Bronchial epithelial cell (primary cell): Measurements from ENCODE around the gene LCOR. TPM values are rescaled to one million over a fixed set of nuclear protein-coding genes. Genes with fewer than 3 reads are reported as not detected.
A peak's percentile ranks its signal among the peaks of the same experiment; 100 is the strongest.

Experiments used
- DNase-seq: peaks from one replicate; pipeline ENCODE4 v3.0.0-alpha.2; 2010; ENCODE audit warnings: low read depth
- FAIRE-seq: peaks from 2 replicates; lab custom pipeline; 2011; peaks lifted over from hg19 to GRCh38; lab: Jason Lieb, UNC
- H3K27me3 ChIP-seq: 2 replicates; pipeline ENCODE4 v1.5.1; 2011; ENCODE audit warnings: low read length; ENCODE audit not compliant: control insufficient read depth, insufficient read depth
- H3K36me3 ChIP-seq: 2 replicates; pipeline ENCODE4 v1.5.1; 2011; ENCODE audit warnings: low read length; ENCODE audit not compliant: control insufficient read depth, insufficient read depth
- H3K4me3 ChIP-seq: 2 replicates; pipeline ENCODE4 v1.5.1; 2011; ENCODE audit warnings: mild to moderate bottlenecking, low read depth, low read length, control low read depth
- total RNA-seq: library from RNA; depleted of rRNA; stranded (reverse); fragments of >200 nt; gene quantifications from 2 replicates; pipeline ENCODE4 v1.2.1, GENCODE V29; 2014
- TF ChIP-seq, protein P1 (sequence below): IDR thresholded peaks from 2 replicates; pipeline ENCODE4 v1.5.1; 2011; ENCODE audit warnings: mild to moderate bottlenecking, moderate library complexity, low read length, control low read depth, inconsistent platforms; ENCODE audit not compliant: insufficient read depth, severe bottlenecking

LCOR gene
- total RNA-seq, 1 donor from 2014 or later: 29.5 TPM

GRCh38 chr10:96858706-96859050, 26.6 kb downstream of the LCOR start:
- Histone ChIP-seq H3K27me3 (no peaks in the 10 kb centered on the region), H3K4me3 (no peak overlapping the region), H3K36me3 (peaks cover 2% of the 10 kb centered on the region)
- FAIRE-seq (no peak), DNase-seq (no peak)
- TF ChIP-seq, protein P1, sequence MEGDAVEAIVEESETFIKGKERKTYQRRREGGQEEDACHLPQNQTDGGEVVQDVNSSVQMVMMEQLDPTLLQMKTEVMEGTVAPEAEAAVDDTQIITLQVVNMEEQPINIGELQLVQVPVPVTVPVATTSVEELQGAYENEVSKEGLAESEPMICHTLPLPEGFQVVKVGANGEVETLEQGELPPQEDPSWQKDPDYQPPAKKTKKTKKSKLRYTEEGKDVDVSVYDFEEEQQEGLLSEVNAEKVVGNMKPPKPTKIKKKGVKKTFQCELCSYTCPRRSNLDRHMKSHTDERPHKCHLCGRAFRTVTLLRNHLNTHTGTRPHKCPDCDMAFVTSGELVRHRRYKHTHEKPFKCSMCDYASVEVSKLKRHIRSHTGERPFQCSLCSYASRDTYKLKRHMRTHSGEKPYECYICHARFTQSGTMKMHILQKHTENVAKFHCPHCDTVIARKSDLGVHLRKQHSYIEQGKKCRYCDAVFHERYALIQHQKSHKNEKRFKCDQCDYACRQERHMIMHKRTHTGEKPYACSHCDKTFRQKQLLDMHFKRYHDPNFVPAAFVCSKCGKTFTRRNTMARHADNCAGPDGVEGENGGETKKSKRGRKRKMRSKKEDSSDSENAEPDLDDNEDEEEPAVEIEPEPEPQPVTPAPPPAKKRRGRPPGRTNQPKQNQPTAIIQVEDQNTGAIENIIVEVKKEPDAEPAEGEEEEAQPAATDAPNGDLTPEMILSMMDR: no peak

DNA sequence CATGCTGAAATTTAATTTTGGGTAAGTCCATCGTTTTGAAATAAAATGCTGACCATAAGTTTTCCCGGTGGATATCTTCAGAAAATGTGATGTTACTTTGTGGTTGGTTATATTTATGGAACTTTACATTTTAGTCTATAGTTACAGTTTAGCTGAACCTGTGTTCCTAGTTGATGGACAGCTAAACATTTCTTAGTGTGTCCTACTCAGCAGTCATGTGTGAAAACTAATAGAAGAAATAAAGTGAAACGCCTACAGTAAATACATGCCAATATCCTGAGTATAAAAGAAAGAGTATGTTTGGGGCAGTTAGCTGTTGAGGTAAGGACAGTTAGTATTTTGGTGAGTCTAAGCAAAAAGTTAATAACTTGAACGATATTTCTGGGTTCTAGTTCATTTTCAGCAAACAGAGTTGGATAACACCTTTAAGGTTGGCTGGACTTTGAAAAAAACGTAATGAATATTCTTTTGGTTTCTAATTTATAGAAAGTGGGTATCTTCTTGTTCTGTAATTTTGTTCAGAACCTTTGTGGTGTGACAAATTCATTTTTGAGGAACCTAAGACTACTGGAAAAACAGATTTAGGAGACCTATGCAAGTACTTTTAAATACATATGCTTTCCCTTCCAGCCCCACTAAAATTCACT, 28.7 kb downstream of the LCOR start:
- H3K27me3 ChIP-seq: no peaks in the 10 kb centered on the region
- TF ChIP-seq, protein P1: no peak
- DNase-seq (no peak), FAIRE-seq (no peak)
- H3K36me3 ChIP-seq: peaks cover 2% of the 10 kb centered on the region
- no peak overlapping the region for H3K4me3 ChIP-seq

DNA sequence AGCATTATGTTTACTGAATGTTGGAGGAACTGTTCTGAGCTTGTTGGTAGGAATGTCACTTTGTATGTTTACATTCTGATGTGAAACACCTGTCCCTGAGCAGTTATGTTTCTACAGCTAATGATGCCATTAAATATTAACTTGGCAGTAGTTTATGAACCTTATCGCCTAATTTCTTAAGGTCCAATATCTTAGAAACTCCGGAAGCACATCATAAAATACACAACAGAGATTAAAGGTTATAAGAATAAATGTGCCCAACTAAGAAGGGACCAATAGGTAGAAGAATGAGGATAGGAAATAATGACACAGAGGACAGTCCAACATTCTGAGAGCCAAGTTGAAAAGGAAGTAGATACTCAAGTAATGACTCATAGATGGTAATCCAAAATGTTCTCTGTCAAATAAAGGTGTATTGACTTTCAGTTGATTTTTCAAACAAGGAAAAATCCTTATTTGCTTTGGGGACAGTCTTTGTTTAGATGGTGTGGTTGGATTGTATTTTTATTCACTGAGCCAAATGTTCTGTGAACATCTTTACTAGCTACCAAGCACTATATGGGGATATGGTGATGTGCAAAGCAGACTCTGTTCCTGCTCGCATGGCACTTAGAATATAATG, 31.9 kb downstream of the LCOR start:
- DNase-seq (peak; percentile 73), FAIRE-seq (no peak)
- H3K36me3 ChIP-seq: peaks cover 2% of the 10 kb centered on the region
- H3K27me3 ChIP-seq: no peaks in the 10 kb centered on the region
- TF ChIP-seq, protein P1: no peak
- H3K4me3 ChIP-seq: no peak overlapping the region

DNA sequence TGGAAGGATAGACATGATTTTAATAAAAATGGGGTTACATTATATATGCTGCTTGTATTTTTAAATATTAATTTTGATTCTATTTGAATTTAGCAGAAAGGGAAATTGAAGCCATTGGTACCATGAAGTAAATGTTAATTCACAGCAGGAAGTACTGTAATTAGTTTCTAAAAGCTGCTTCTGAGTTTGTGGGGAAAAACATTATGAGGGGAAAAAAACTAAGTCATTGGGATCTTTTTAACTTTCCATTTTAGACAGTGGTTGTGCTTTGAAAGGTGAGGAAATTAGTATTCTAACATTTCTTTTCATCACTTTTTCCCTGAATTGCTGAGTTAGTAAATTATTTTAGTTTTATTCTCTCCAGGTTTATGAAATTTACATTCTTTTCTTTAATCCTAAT, 41.0 kb downstream of the LCOR start:
- TF ChIP-seq, protein P1: no peak
- Histone ChIP-seq H3K27me3 (no peaks in the 10 kb centered on the region), H3K4me3 (no peak overlapping the region), H3K36me3 (no peaks in the 10 kb centered on the region)
- DNase-seq (no peak), FAIRE-seq (no peak)

- Histone ChIP-seq H3K36me3 (no peaks in the 10 kb centered on the region), H3K4me3 (no peak overlapping the region), H3K27me3 (no peaks in the 10 kb centered on the region)
- FAIRE-seq (no peak), DNase-seq (no peak)
- TF ChIP-seq, protein P1: no peak
Measured at GRCh38 chr10:96873756-96874467, 41.8 kb downstream of the LCOR start.
